Testis (tissue), 3 donors: ENCODE measurements around the gene ZNF234. TPM values are rescaled to one million over a fixed set of nuclear protein-coding genes. Genes with fewer than 3 reads are reported as not detected.
"Not testable (repeated sequence)": the region's sequence is repeated elsewhere in the genome, so short reads cannot be mapped to it uniquely, and the experiment has no call there.

Experiments
- DNase-seq: peaks from one replicate; pipeline ENCODE4 v3.0.0-alpha.2; 2019
- H3K27ac ChIP-seq, 2 donors: fragments of 200-600 bp; sonication (generic); one replicate each; pipeline ENCODE4 v1.5.1; 2019
- H3K27me3 ChIP-seq: fragments of 200-600 bp; sonication (generic); one replicate; pipeline ENCODE4 v1.5.1; 2019
- H3K36me3 ChIP-seq: fragments of 200-600 bp; sonication (generic); one replicate; pipeline ENCODE4 v1.5.1; 2017; ENCODE audit warnings: low read depth; ENCODE audit errors: missing control alignments
- H3K4me1 ChIP-seq: fragments of 200-600 bp; sonication (generic); one replicate; pipeline ENCODE4 v1.5.1; 2019
- H3K4me3 ChIP-seq, 2 donors: fragments of 200-600 bp; sonication (generic); one replicate each; pipeline ENCODE4 v1.5.1; 2017 to 2019
- H3K9me3 ChIP-seq: fragments of 200-600 bp; sonication (generic); one replicate; pipeline ENCODE4 v1.5.1; 2017
- CTCF ChIP-seq, 3 experiments: fragments of 450-650 bp in 2 of 3; fragments of 200-600 bp in 1 of 3; sonication (generic) in 1 of 3; IDR thresholded peaks; one replicate each; pipeline ENCODE4 v1.5.1; 2016 to 2019; ENCODE audit warnings: antibody characterized with exemption in 3 of 3, mild to moderate bottlenecking in 2 of 3, moderate library complexity in 1 of 3
- POLR2A ChIP-seq: fragments of 450-650 bp; IDR thresholded peaks from one replicate; pipeline ENCODE4 v1.6.1; 2017; ENCODE audit warnings: antibody characterized with exemption, mild to moderate bottlenecking, moderate library complexity
- WGBS, 2 donors: methylation state at CpG; one replicate each; pipeline ENCODE4 v1.1.5; 2018; 5-methylcytosine and 5-hydroxymethylcytosine counted together
- intact Hi-C: fragments of 100-400 bp; cut with DNase I; formaldehyde crosslinking; loops from one replicate; pipeline ENCODE4 v1.15.1; 2023; ENCODE audit warnings: low total_unique reads
- polyA plus RNA-seq: library from polyadenylated mRNA; stranded (reverse); fragments of 350-450 nt; fragmentation: Illumina TruSeq; extraction: RNeasy Lipid Tissue Mini Kit (QIAGEN cat#74804); gene quantifications from one replicate; pipeline ENCODE4 v1.2.3, GENCODE V29; 2014; ENCODE audit warnings: low read depth, low replicate concordance; ENCODE audit not compliant: insufficient read depth
- total RNA-seq, 2 donors: library from RNA; depleted of rRNA; stranded (reverse); fragments of >200 nt; gene quantifications; one replicate each; pipeline ENCODE4 v1.2.3, GENCODE V29; 2016

The ZNF234 gene
- total and polyA plus RNA-seq, 3 donors from 2014 or later: 3.4 to 8.5 (median 7.9) TPM

- 3% methylated on average over 13 to 18 of the region's 18 CpGs for WGBS, 2 donors
- intact Hi-C loops: loop anchor here (10.0 kb wide), 1 partner anchor 59 kb away; the partner anchor contains the start of gene ZNF223
- Histone ChIP-seq H3K4me3 (peak overlapping the region; percentile 72 to 90), H3K36me3 (no peaks in the 10 kb centered on the region), H3K27me3 (no peaks in the 10 kb centered on the region), H3K27ac (peak overlapping the region; percentile 36 to 59), H3K9me3 (no peaks in the 10 kb centered on the region), H3K4me1 (peaks cover 11% of the 10 kb centered on the region)
- TF ChIP-seq POLR2A: no peak
- no peak for TF ChIP-seq CTCF (IDR thresholded peaks at IDR 0.05)
- DNase-seq: peak; percentile 37
Observed at GRCh38 chr19:44113784-44114390, 27.5 kb upstream of the ZNF234 start.

- H3K36me3 ChIP-seq, intact Hi-C loops, H3K4me3 ChIP-seq, H3K9me3 ChIP-seq, H3K27ac ChIP-seq, H3K4me1 ChIP-seq, H3K27me3 ChIP-seq, DNase-seq: not testable (repeated sequence)
- 91 to 96% methylated on average over 4 of the region's 4 CpGs for WGBS, 2 donors
Observed at GRCh38 chr19:44121162-44121561, 20.2 kb upstream of the ZNF234 start.

- H3K4me3 ChIP-seq: no peak overlapping the region
- H3K36me3 ChIP-seq: no peaks in the 10 kb centered on the region
- DNase-seq: no peak
- WGBS, 2 donors: 92 to 94% methylated on average over 5 of the region's 5 CpGs
- no peak for TF ChIP-seq CTCF (IDR thresholded peaks at IDR 0.05)
- no peak for TF ChIP-seq POLR2A
- intact Hi-C loops: no loop called here
- H3K27ac ChIP-seq: no peak overlapping the region
- H3K4me1 ChIP-seq: no peaks in the 10 kb centered on the region
- no peaks in the 10 kb centered on the region for H3K9me3 ChIP-seq
- H3K27me3 ChIP-seq: no peaks in the 10 kb centered on the region
Observed at GRCh38 chr19:44131955-44132354, 9.4 kb upstream of the ZNF234 start.

GRCh38 chr19:44142059-44142433, 692 bp downstream of the ZNF234 start:
- Histone ChIP-seq H3K36me3 (no peaks in the 10 kb centered on the region), H3K9me3 (no peaks in the 10 kb centered on the region), H3K27me3 (no peaks in the 10 kb centered on the region), H3K27ac (peak overlapping the region in 1 of 2 donors; percentile 62), H3K4me1 (no peaks in the 10 kb centered on the region), H3K4me3 (peak overlapping the region; percentile 87 to 97)
- intact Hi-C loops: no loop called here
- DNase-seq: no peak
- TF ChIP-seq CTCF (IDR thresholded peaks at IDR 0.05) (no peak), POLR2A (no peak)
- 4 to 5% methylated on average over 13 of the region's 13 CpGs for WGBS, 2 donors

GRCh38 chr19:44149776-44150175, 8.4 kb downstream of the ZNF234 start:
- Histone ChIP-seq H3K36me3 (no peaks in the 10 kb centered on the region), H3K27me3 (no peaks in the 10 kb centered on the region), H3K4me3 (no peak overlapping the region), H3K9me3 (no peaks in the 10 kb centered on the region), H3K4me1 (no peaks in the 10 kb centered on the region), H3K27ac (no peak overlapping the region)
- WGBS, 2 donors: 69 to 92% methylated on average over 4 of the region's 4 CpGs
- intact Hi-C loops: no loop called here
- no peak for DNase-seq
- TF ChIP-seq CTCF (IDR thresholded peaks at IDR 0.05) (no peak), POLR2A (no peak)
